Motor neuron (in vitro differentiated cells): ENCODE measurements around the gene POU2F2. TPM values are rescaled to one million over a fixed set of nuclear protein-coding genes. Genes with fewer than 3 reads are reported as not detected.
A peak's percentile ranks its signal among the peaks of the same experiment; 100 is the strongest.

ENCODE experiments used
- ATAC-seq, 8 experiments: fragments of 200-7000 bp; cut with Tn5 transposase; replicated peaks in 6 of 8; 2 replicates each; pipeline ENCODE4 v1.8.0; 2021; ENCODE audit warnings: mild to moderate bottlenecking in 8 of 8, moderate library complexity in 8 of 8
- H3K27ac ChIP-seq, 2 donors: fragments of 250-450 bp; sonication (Bioruptor Pico); 2 replicates each; pipeline ENCODE4 v1.9.0; 2021; ENCODE audit warnings: antibody characterized with exemption in 2 of 2, mild to moderate bottlenecking in 2 of 2, moderate library complexity in 1 of 2
- H3K4me1 ChIP-seq, 2 donors: fragments of 250-450 bp; sonication (Bioruptor Pico); replicated peaks in 1 of 2; 2 replicates each; pipeline ENCODE4 v1.6.1; 2021; ENCODE audit warnings: antibody characterized with exemption in 2 of 2, mild to moderate bottlenecking in 2 of 2, moderate library complexity in 1 of 2
- H3K4me3 ChIP-seq, 5 donors: fragments of 250-450 bp; sonication (Bioruptor Pico); 2 replicates each; pipeline ENCODE4 v1.9.0; 2021; ENCODE audit warnings: antibody characterized with exemption in 5 of 5, mild to moderate bottlenecking in 5 of 5, moderate library complexity in 4 of 5
- WGBS, 10 experiments: fragments of 450-650 bp; shearing (Covaris generic); methylation state at CpG; one replicate each; pipeline ENCODE4 v1.0.0; 2022; 5-methylcytosine and 5-hydroxymethylcytosine counted together
- in situ Hi-C, 9 experiments: fragments of 400-800 bp; cut with MboI; loops; one replicate each; pipeline ENCODE4 v1.15.0; 2021; ENCODE audit warnings: low sequenced_read_pairs in 9 of 9, low pct_unique_long_range_greater_than_20kb in 2 of 9; ENCODE audit not compliant: unreplicated experiment in 9 of 9
- total RNA-seq, 8 experiments: library from RNA; unstranded; fragments of 300-600 nt; gene quantifications; 2 replicates each; pipeline versions ENCODE4 v1.2.3 to v1.2.4, GENCODE V29; 2022

POU2F2 gene
- total RNA-seq, 8 experiments from 2014 or later: 0.54 to 30.6 (median 7.7) TPM

- Histone ChIP-seq H3K27ac (peak overlapping the region; percentile 70 to 76), H3K4me1 (peaks cover 69 to 87% of the 10 kb centered on the region in 2 donors), H3K4me3 (no peak overlapping the region)
- ATAC-seq: peak in 5 of 8 experiments; percentile 26 to 75 (median 69)
- in situ Hi-C loops: no loop called here
- 0 to 81% (median 39%) methylated on average over 1 to 4 of the region's 19 CpGs; no CpG with 5 or more reads in 4 of the 10 experiments for WGBS, 10 experiments
Observed at GRCh38 chr19:42169486-42170413, 37.5 kb upstream of the POU2F2 start.

GRCh38 chr19:42168206-42168605 lies 36.0 kb upstream of the POU2F2 start:
- 17 to 100% (median 74%) methylated on average over 1 to 3 of the region's 3 CpGs; no CpG with 5 or more reads in 4 of the 10 experiments for WGBS, 10 experiments
- peak in 1 of 8 experiments; percentile 31 for ATAC-seq
- in situ Hi-C loops: no loop called here
- no peak overlapping the region for H3K4me3 ChIP-seq
- peak overlapping the region; percentile 20 to 76 for H3K27ac ChIP-seq
- peaks cover 59 to 76% of the 10 kb centered on the region in 2 donors for H3K4me1 ChIP-seq

- Histone ChIP-seq H3K27ac (no peak overlapping the region), H3K4me3 (no peak overlapping the region), H3K4me1 (peaks cover 61 to 72% of the 10 kb centered on the region in 2 donors)
- in situ Hi-C loops: no loop called here
- no peak for ATAC-seq
- 0 to 83% (median 40%) methylated on average over 1 to 6 of the region's 7 CpGs; no CpG with 5 or more reads in 1 of the 10 experiments for WGBS, 10 experiments
Observed at GRCh38 chr19:42166316-42166715, 34.1 kb upstream of the POU2F2 start.

- Histone ChIP-seq H3K27ac (no peak overlapping the region), H3K4me3 (no peak overlapping the region), H3K4me1 (peaks cover 53 to 68% of the 10 kb centered on the region in 2 donors)
- in situ Hi-C loops: no loop called here
- 0 to 83% (median 40%) methylated on average over 1 to 2 of the region's 2 CpGs; no CpG with 5 or more reads in 5 of the 10 experiments for WGBS, 10 experiments
- ATAC-seq: no peak
Observed at GRCh38 chr19:42165146-42165545, 32.9 kb upstream of the POU2F2 start.

- 13 to 100% (median 40%) methylated on average over 1 to 3 of the region's 21 CpGs; no CpG with 5 or more reads in 2 of the 10 experiments for WGBS, 10 experiments
- peaks cover 33 to 45% of the 10 kb centered on the region in 2 donors for H3K4me1 ChIP-seq
- peak in 5 of 8 experiments; percentile 31 to 80 (median 63) for ATAC-seq
- H3K4me3 ChIP-seq: no peak overlapping the region
- peak overlapping the region; percentile 10 to 15 for H3K27ac ChIP-seq
- in situ Hi-C loops: no loop called here
Observed at GRCh38 chr19:42161616-42162263, 29.5 kb upstream of the POU2F2 start.

DNA sequence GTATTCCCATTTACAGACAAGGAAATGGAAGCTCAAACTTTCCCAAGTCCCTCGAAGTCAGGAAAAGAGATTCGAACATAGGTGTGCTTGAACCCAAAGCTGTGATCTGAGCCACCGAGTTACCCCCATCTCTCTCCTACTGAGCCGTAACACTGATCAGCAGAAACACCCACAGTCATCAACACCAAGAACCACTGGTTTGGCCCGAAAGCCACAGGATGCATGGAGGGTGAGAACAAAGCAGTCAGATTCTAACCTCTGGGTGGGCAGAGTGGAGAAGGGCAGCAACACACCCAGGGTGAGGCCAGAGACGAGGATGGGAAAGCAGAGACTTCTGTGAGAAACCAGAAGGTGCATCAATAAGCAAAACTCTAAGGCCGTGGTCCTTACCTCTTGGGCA lies 27.7 kb upstream of the POU2F2 start:
- in situ Hi-C loops: no loop called here
- peaks cover 44 to 51% of the 10 kb centered on the region in 2 donors for H3K4me1 ChIP-seq
- no peak overlapping the region for H3K27ac ChIP-seq
- no peak for ATAC-seq
- WGBS, 10 experiments: 8 to 100% (median 72%) methylated on average over 1 to 6 of the region's 7 CpGs; no CpG with 5 or more reads in 3 of the 10 experiments
- no peak overlapping the region for H3K4me3 ChIP-seq

GRCh38 chr19:42158926-42159325 lies 26.7 kb upstream of the POU2F2 start:
- no peak overlapping the region for H3K27ac ChIP-seq
- in situ Hi-C loops: no loop called here
- H3K4me1 ChIP-seq: peaks cover 54 to 61% of the 10 kb centered on the region in 2 donors
- WGBS, 10 experiments: 0 to 78% (median 29%) methylated on average over 1 to 2 of the region's 2 CpGs; no CpG with 5 or more reads in 2 of the 10 experiments
- H3K4me3 ChIP-seq: no peak overlapping the region
- no peak for ATAC-seq

DNA sequence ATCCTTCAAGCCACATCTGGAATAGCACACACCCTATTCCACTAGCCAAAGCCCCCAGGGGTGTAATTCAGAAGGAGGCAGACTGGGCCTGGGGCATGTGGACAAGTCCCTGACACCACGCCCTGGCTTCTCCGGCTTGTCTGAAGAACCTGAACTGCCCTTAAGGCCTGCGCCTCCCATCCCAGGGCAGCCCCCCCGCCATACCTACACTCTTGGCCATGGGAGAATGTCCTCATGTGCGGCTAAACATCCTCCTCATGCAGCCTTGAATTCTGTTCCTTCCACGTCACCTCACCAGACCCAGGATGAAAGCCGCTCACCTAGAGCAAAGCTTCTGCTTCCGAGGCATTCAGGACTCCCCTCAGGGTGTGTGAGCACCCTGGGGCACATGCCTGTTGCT lies 24.3 kb upstream of the POU2F2 start:
- ATAC-seq: peak in 2 of 8 experiments; percentile 38 to 48
- Histone ChIP-seq H3K4me3 (no peak overlapping the region), H3K27ac (peak overlapping the region in 1 of 2 donors; percentile 97), H3K4me1 (peaks cover 58 to 67% of the 10 kb centered on the region in 2 donors)
- in situ Hi-C loops: no loop called here
- WGBS, 10 experiments: 30 to 100% (median 93%) methylated on average over 1 to 4 of the region's 8 CpGs; no CpG with 5 or more reads in 4 of the 10 experiments

DNA sequence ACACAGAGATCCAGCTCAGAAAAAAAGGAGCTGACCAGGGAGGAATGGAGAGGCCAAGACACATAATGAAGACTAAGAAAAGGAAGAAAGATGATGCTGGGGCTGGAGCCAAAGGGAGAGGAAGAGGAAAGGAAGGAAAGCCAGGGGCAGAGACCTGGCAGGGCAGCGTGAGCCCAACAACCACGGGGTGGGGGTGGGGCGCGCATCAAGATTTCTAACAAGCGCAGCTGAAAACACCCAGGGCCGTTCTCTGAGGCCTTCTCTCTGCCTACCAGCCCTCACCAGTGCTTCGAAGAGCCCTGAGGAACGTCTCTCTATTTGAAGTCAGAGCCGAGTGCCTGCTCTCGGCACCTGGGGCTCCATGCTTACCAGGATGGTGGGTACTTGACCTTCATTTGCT lies 23.6 kb upstream of the POU2F2 start:
- H3K27ac ChIP-seq: peak overlapping the region; percentile 97
- WGBS, 10 experiments: 0 to 31% (median 14%) methylated on average over 1 to 4 of the region's 10 CpGs; no CpG with 5 or more reads in 6 of the 10 experiments
- no peak for ATAC-seq
- H3K4me1 ChIP-seq: peaks cover 59 to 67% of the 10 kb centered on the region in 2 donors
- in situ Hi-C loops: no loop called here
- no peak overlapping the region for H3K4me3 ChIP-seq

GRCh38 chr19:42154471-42155323 lies 22.5 kb upstream of the POU2F2 start:
- H3K4me1 ChIP-seq: peaks cover 67 to 74% of the 10 kb centered on the region in 2 donors
- peak in 5 of 8 experiments; percentile 40 to 61 (median 47) for ATAC-seq
- H3K4me3 ChIP-seq: peak overlapping the region in 3 of 5 donors; percentile 1 to 30 (median 24)
- in situ Hi-C loops: no loop called here
- 30 to 64% (median 53%) methylated on average over 3 to 10 of the region's 15 CpGs; no CpG with 5 or more reads in 2 of the 10 experiments for WGBS, 10 experiments
- H3K27ac ChIP-seq: peak overlapping the region; percentile 97

DNA sequence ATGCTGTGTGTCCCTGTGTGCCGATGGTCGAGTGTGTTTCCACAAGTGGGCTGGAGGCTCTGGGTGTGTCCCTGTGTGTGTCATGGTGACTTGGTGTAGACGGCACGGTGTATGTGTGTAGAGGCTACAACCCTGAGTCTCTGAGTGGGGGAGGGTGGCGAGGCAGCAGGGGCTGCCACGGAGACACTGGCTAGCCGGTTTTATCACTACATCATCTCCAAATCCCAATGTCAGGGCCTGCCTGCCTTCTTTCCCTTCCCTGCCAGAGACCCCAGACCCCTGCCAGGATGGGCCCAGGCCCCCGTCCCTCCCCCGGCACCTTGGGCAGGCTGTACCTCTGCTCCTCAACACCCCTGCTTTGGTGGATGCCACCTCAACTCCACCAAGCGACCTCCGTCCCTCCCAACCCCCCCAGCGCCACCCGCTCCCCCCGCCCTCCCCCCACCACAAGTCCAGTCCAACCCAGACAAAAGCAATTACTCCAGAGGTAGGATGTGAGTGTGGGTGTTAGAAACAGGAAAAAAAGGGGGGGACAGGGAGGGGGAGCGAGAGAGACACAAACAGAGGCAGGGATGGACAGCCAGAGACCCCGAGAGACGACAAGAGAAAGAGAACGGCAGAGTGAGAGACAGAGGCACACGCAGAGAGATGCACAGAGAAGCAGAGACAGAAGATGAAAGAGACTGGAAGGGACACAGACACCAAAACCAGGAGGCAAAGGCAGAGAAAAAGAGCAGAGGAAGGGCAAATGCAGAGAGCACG lies 21.6 kb upstream of the POU2F2 start:
- peak overlapping the region; percentile 7 to 30 (median 15) for H3K4me3 ChIP-seq
- peak in 5 of 8 experiments; percentile 17 to 28 (median 23) for ATAC-seq
- 3 to 17% (median 14%) methylated on average over 1 to 6 of the region's 20 CpGs; no CpG with 5 or more reads in 2 of the 10 experiments for WGBS, 10 experiments
- in situ Hi-C loops: no loop called here
- H3K4me1 ChIP-seq: peaks cover 74 to 82% of the 10 kb centered on the region in 2 donors
- peak overlapping the region; percentile 97 for H3K27ac ChIP-seq
